Measurements from ENCODE around the gene ABCD4. TPM values are rescaled to one million over a fixed set of nuclear protein-coding genes. Genes with fewer than 3 reads are reported as not detected.
A peak's percentile ranks its signal among the peaks of the same experiment; 100 is the strongest.

Gene ABCD4
- total RNA-seq, result 10 to 100 TPM; 46.2 to 46.6 TPM

DNA sequence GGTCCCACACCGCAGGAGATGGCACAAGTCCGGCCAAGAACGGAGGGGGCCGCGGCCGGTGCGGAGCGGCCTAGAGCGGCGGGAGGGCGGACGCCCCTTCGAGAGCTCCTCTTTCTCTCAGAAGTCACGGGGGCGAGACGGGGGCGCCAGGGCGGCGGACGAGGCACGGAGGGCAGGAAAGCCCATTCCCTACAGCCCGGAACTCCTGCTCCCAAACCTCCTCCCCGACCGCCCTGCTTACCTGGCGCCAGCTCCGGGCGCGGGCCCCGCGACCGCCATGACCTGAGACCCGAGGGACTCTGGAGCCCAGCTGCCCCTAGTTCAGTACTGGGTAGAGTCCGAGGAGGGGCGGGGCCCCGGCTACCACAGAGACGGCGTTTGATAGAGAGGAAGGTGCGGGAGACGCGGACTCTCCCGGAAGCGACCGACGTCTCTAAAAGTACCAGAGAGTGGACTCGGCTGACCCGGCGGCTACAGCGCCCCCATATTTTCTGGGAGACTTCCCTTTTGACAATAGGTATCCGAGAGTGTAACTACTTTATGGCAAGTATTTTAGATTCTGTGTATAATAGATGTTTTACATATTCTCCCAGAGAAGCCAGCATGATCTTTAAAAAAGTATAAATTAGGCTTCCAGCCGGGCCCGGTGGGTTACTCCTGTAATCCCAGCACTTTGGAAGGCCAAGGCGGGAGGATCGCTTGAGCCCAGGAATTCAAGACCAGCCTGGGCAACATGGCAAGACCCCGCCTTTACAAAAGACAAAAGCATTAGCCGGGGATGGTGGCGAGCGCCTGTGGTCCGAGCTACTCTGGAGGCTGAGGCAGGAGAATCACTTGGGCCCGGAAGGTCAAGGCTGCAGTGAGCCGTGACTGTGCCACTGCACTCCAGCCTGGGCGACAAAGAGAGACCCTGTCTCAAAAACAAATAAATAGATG, at the start of gene ABCD4:
TSS of gene ABCD4 (minus strand) at position 301 of the 936 bp plus-strand sequence. CDS start at position 279, 22 bp downstream.
- peak; percentile 97 for DNase-seq
- intact Hi-C loops (cut with DNase I), result no loop called here
- Histone ChIP-seq H3K27me3 (no peaks in the 10 kb centered on the region), H3K36me3 (no peaks in the 10 kb centered on the region), H3K9ac (ENCODE audit: low read depth in 2 of 2, low read length in 2 of 2) (peak within 1 kb of the TSS; percentile 80 to 83), H3K4me3 (peak within 1 kb of the TSS; percentile 96), H3K27ac (peak within 1 kb of the TSS; percentile 75), H3K4me1 (no peaks in the 10 kb centered on the region), H3K9me3 (no peaks in the 10 kb centered on the region)
- TF ChIP-seq, protein P1, sequence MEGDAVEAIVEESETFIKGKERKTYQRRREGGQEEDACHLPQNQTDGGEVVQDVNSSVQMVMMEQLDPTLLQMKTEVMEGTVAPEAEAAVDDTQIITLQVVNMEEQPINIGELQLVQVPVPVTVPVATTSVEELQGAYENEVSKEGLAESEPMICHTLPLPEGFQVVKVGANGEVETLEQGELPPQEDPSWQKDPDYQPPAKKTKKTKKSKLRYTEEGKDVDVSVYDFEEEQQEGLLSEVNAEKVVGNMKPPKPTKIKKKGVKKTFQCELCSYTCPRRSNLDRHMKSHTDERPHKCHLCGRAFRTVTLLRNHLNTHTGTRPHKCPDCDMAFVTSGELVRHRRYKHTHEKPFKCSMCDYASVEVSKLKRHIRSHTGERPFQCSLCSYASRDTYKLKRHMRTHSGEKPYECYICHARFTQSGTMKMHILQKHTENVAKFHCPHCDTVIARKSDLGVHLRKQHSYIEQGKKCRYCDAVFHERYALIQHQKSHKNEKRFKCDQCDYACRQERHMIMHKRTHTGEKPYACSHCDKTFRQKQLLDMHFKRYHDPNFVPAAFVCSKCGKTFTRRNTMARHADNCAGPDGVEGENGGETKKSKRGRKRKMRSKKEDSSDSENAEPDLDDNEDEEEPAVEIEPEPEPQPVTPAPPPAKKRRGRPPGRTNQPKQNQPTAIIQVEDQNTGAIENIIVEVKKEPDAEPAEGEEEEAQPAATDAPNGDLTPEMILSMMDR (IDR thresholded peaks at IDR 0.05), result peak; percentile 46

DNA sequence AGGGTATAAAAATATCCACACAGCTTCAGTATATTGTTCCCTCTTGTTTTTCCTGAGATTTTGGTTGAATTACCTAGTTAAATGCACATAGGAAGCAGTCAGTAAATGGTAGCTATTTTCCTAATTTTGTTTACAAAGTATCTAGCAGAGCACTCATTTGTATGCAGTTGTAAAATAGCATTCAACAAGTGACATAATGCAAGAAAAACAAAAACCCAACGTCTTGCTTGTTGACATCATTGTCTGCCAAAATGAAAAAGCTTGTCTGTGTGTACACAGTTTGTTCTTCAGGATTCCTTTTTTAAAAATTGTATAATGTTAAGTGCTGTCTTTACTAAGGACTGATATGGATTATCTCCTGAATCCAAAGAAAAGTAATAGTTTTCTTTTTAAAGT, 48.2 kb upstream of the ABCD4 start:
- DNase-seq, result no peak
- Histone ChIP-seq H3K9ac (ENCODE audit: low read depth in 2 of 2, low read length in 2 of 2) (no peak overlapping the region), H3K4me1 (no peaks in the 10 kb centered on the region), H3K27me3 (no peaks in the 10 kb centered on the region), H3K9me3 (no peaks in the 10 kb centered on the region), H3K27ac (no peak overlapping the region), H3K4me3 (no peak overlapping the region), H3K36me3 (no peaks in the 10 kb centered on the region)
- intact Hi-C loops (cut with DNase I), result no loop called here
- TF ChIP-seq, protein P1 (IDR thresholded peaks at IDR 0.05), result no peak

DNA sequence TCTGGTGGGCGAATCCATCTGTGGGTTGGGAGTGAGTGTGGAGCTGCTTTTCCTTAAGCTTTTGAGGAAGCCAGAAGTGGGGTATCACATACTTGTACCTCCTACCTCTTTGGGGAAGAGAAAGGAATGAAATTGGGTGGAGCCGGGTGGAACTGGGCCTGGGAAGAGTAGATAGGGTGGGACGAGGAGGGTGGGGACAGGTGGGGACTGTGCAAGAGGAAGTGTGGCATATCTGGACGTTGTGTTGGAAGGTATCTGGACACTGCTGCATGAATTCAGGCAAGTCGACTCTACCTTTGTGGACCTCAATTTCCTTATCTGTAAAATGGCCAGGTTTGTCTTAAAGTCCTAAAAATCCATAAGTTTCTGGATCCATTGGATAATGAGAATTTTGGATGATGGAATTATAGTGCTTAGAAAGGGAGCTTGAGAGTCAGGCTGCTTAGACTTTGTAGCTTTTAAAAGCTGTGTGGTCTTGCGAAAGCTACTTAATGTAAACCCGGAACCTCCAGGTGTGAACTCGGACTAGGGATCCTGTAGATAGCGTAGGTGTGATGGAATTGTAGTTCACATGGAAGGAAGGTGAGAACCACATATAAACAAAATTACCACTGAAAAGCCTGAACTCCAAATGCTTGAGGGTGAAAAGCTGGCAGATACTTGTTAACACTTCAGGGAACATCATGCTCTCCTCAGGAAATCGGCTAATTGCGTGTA, 47.6 kb upstream of the ABCD4 start:
- no peaks in the 10 kb centered on the region for H3K9me3 ChIP-seq
- no peaks in the 10 kb centered on the region for H3K27me3 ChIP-seq
- H3K4me3 ChIP-seq, result no peak overlapping the region
- intact Hi-C loops (cut with DNase I), result no loop called here
- H3K36me3 ChIP-seq, result no peaks in the 10 kb centered on the region
- H3K4me1 ChIP-seq, result no peaks in the 10 kb centered on the region
- H3K27ac ChIP-seq, result no peak overlapping the region
- DNase-seq, result peak; percentile 33
- TF ChIP-seq, protein P1 (IDR thresholded peaks at IDR 0.05), result no peak
- no peak overlapping the region for H3K9ac ChIP-seq (ENCODE audit: low read depth in 2 of 2, low read length in 2 of 2)

DNA sequence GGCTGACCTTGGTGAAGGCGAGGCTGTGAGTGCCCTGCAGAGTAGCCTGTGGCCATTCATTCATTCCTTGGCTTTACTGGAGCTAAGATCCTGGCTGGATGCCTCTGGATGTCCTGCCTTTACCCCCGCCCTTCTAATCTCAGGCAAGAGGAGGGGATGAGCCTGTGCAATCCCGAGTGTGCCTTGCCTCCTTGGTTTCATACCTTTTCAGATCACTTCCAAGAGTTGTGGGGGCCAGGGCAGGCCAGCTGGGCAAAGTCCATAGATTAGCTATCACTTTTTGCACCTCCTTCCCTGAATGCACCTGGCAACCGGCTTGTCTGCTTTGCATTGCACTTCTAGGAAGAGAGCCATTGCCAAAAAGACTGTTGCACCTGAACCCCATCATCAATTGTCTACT, 47.0 kb upstream of the ABCD4 start:
- Histone ChIP-seq H3K4me3 (no peak overlapping the region), H3K4me1 (no peaks in the 10 kb centered on the region), H3K9me3 (no peaks in the 10 kb centered on the region), H3K27me3 (no peaks in the 10 kb centered on the region), H3K9ac (ENCODE audit: low read depth in 2 of 2, low read length in 2 of 2) (no peak overlapping the region), H3K27ac (no peak overlapping the region), H3K36me3 (no peaks in the 10 kb centered on the region)
- intact Hi-C loops (cut with DNase I), result no loop called here
- TF ChIP-seq, protein P1 (IDR thresholded peaks at IDR 0.05), result no peak
- DNase-seq, result peak; percentile 43

DNA sequence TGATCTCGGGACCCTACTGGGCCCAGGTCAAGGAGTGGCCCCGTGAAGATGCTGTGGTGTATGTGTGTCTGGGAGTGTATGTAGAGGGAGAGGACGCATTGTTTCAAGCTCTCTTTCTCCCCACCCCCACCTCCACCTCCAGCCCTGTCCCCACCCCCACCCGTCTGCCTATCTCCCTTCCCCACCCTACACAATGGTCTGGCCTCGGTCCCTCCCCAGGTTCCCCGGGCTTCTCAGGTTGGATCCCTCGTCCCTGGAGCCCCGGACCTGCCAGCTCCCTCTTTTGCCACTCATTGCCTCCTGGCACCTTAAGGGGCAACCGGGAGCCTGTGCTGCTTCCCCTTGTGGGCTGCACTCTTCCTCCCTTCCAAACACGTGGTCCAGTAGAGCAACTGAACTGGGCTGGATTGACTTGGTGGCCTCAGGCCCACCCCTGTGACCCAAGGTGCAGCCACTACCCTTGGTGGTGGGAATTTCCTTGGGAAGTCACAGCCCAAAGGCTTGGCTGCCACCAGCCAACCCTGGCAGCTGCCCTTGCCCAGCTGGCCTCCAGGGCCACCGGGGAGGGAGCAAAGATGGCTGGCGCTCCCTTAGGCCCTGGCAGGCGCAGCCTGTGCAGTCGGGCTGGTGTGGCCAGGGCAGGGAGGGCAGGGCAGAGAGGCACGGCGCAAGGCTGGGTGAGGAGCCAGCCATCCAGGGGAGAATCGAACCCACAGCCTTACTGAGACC, 46.2 kb upstream of the ABCD4 start:
- intact Hi-C loops (cut with DNase I), result no loop called here
- H3K36me3 ChIP-seq, result no peaks in the 10 kb centered on the region
- H3K27ac ChIP-seq, result no peak overlapping the region
- TF ChIP-seq, protein P1 (IDR thresholded peaks at IDR 0.05), result no peak
- H3K4me3 ChIP-seq, result no peak overlapping the region
- H3K27me3 ChIP-seq, result no peaks in the 10 kb centered on the region
- no peaks in the 10 kb centered on the region for H3K9me3 ChIP-seq
- no peaks in the 10 kb centered on the region for H3K4me1 ChIP-seq
- no peak overlapping the region for H3K9ac ChIP-seq (ENCODE audit: low read depth in 2 of 2, low read length in 2 of 2)
- DNase-seq, result no peak

Measured in colonic mucosa (tissue), 4 donors.